ENCODE measurements around the gene PCDH19. TPM values are rescaled to one million over a fixed set of nuclear protein-coding genes. Genes with fewer than 3 reads are reported as not detected.

PCDH19 gene
- total RNA-seq, 4 donors from 2014 or later, result 0.62 to 1.7 (median 1.4) TPM

- Histone ChIP-seq H3K27ac (no peak overlapping the region), H3K36me3 (no peaks in the 10 kb centered on the region), H3K9me3 (no peaks in the 10 kb centered on the region), H3K4me1 (no peaks in the 10 kb centered on the region), H3K27me3 (no peaks in the 10 kb centered on the region), H3K4me3 (no peak overlapping the region)
- TF ChIP-seq EP300 (IDR thresholded peaks at IDR 0.05), result no peak
- no peak for TF ChIP-seq POLR2AphosphoS5 (IDR thresholded peaks at IDR 0.05)
- no peak for TF ChIP-seq POLR2A (IDR thresholded peaks at IDR 0.05)
- TF ChIP-seq, protein P1, sequence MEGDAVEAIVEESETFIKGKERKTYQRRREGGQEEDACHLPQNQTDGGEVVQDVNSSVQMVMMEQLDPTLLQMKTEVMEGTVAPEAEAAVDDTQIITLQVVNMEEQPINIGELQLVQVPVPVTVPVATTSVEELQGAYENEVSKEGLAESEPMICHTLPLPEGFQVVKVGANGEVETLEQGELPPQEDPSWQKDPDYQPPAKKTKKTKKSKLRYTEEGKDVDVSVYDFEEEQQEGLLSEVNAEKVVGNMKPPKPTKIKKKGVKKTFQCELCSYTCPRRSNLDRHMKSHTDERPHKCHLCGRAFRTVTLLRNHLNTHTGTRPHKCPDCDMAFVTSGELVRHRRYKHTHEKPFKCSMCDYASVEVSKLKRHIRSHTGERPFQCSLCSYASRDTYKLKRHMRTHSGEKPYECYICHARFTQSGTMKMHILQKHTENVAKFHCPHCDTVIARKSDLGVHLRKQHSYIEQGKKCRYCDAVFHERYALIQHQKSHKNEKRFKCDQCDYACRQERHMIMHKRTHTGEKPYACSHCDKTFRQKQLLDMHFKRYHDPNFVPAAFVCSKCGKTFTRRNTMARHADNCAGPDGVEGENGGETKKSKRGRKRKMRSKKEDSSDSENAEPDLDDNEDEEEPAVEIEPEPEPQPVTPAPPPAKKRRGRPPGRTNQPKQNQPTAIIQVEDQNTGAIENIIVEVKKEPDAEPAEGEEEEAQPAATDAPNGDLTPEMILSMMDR (IDR thresholded peaks at IDR 0.05), result no peak
- 72% methylated on average over 3 of the region's 3 CpGs; no CpG with 5 or more reads in 1 of the 2 donors for WGBS, 2 donors (ENCODE audit: low coverage in 1 of 2)
- ATAC-seq, result no peak
Observed at GRCh38 chrX:100315566-100315965, 94.5 kb downstream of the PCDH19 start.

DNA sequence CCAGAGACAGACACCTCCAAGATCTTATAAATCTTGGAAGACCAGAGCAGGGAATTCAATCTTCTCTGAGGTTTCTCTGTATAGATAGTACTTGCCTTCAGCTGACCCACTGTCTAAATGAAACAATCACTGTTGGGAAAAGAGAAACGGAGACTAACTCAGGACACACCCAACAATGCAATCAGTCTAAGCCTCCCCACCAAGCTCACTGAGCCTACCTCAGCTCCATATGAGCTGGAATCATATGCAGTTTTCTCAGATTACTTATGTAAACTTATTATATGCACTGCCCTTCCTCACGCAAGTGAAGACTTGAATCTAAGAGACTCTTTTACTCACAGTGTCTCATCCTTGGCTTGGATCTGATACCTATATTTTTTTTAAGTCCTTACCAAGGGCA, 110.5 kb downstream of the PCDH19 start:
- TF ChIP-seq EP300 (IDR thresholded peaks at IDR 0.05) (no peak), POLR2AphosphoS5 (IDR thresholded peaks at IDR 0.05) (no peak), POLR2A (IDR thresholded peaks at IDR 0.05) (no peak)
- TF ChIP-seq, protein P1 (IDR thresholded peaks at IDR 0.05), result no peak
- Histone ChIP-seq H3K4me1 (no peaks in the 10 kb centered on the region), H3K4me3 (no peak overlapping the region), H3K27me3 (no peaks in the 10 kb centered on the region), H3K9me3 (no peaks in the 10 kb centered on the region), H3K27ac (no peak overlapping the region), H3K36me3 (no peaks in the 10 kb centered on the region)
- no peak for ATAC-seq
- WGBS, 2 donors (ENCODE audit: low coverage in 1 of 2), result 83 to 92% methylated on average over 1 to 2 of the region's 2 CpGs

DNA sequence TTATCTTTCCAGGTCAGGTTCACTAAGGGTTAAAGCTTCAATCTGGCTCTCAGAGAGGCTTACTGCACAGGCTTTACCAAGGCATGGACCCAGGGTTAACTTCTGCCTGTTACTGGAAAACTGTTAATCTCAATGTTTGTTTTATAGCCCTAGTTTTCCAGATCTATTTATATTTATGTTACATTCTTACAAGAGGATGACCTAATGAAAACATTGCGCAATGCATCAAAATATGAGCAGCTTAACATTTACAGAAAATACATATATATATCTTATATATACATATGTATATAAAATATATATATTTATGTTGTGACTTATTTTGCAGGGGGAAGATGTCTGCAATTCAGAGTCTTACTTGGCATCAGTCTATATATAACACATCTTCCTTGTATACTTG, 112.3 kb downstream of the PCDH19 start:
- Histone ChIP-seq H3K36me3 (no peaks in the 10 kb centered on the region), H3K27me3 (no peaks in the 10 kb centered on the region), H3K4me1 (no peaks in the 10 kb centered on the region), H3K9me3 (no peaks in the 10 kb centered on the region), H3K4me3 (no peak overlapping the region), H3K27ac (no peak overlapping the region)
- no peak for TF ChIP-seq EP300 (IDR thresholded peaks at IDR 0.05)
- ATAC-seq, result no peak
- WGBS, 2 donors (ENCODE audit: low coverage in 1 of 2), result 86 to 93% methylated on average over 1 of the region's 1 CpG

DNA sequence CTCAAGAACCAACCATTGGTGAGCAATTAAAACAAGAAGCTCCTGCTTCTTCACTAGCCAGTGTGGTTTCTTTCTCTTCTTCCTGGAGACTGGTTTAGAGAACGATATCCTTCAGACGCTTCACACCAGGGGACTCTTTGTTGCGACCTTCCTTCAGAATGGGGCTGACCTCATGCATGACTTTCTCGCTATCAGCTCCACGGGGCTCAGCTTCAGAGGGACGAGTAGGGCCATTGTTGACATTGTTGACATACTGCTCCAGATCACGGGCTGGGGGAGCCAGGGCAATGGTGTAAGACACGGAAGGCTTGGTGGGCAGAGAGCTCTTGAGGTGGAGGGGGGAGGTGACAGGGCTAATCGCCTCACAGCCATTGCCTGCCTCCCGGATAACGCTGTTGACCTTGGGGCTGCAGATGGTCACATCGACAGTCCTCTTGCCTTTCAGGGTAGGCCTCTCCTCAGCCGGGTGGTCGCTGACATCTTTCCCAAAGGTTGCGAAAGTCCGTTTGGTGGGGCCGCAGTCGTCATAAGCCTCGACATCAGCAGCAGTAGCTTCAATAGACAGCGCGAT, 113.8 kb downstream of the PCDH19 start:
- H3K36me3 ChIP-seq, result no peaks in the 10 kb centered on the region
- no peaks in the 10 kb centered on the region for H3K4me1 ChIP-seq
- H3K9me3 ChIP-seq, result no peaks in the 10 kb centered on the region
- TF ChIP-seq POLR2AphosphoS5 (IDR thresholded peaks at IDR 0.05), result no peak
- no peak for TF ChIP-seq EP300 (IDR thresholded peaks at IDR 0.05)
- TF ChIP-seq, protein P1 (IDR thresholded peaks at IDR 0.05), result no peak
- TF ChIP-seq POLR2A (IDR thresholded peaks at IDR 0.05), result no peak
- no peak overlapping the region for H3K27ac ChIP-seq
- no peak overlapping the region for H3K4me3 ChIP-seq
- no peak for ATAC-seq
- WGBS, 2 donors (ENCODE audit: low coverage in 1 of 2), result 78% methylated on average over 8 of the region's 21 CpGs; no CpG with 5 or more reads in 1 of the 2 donors
- no peaks in the 10 kb centered on the region for H3K27me3 ChIP-seq

- 56 to 82% methylated on average over 2 to 3 of the region's 4 CpGs for WGBS, 2 donors (ENCODE audit: low coverage in 1 of 2)
- H3K4me3 ChIP-seq, result no peak overlapping the region
- ATAC-seq, result no peak
- H3K27me3 ChIP-seq, result no peaks in the 10 kb centered on the region
- TF ChIP-seq EP300 (IDR thresholded peaks at IDR 0.05), result no peak
- no peak for TF ChIP-seq POLR2A (IDR thresholded peaks at IDR 0.05)
- no peak for TF ChIP-seq POLR2AphosphoS5 (IDR thresholded peaks at IDR 0.05)
- TF ChIP-seq, protein P1 (IDR thresholded peaks at IDR 0.05), result no peak
- H3K9me3 ChIP-seq, result no peaks in the 10 kb centered on the region
- no peak overlapping the region for H3K27ac ChIP-seq
- no peaks in the 10 kb centered on the region for H3K36me3 ChIP-seq
- H3K4me1 ChIP-seq, result no peaks in the 10 kb centered on the region
Observed at GRCh38 chrX:100294965-100295364, 115.1 kb downstream of the PCDH19 start.
